ENCODE data around the gene DBP.

DNA sequence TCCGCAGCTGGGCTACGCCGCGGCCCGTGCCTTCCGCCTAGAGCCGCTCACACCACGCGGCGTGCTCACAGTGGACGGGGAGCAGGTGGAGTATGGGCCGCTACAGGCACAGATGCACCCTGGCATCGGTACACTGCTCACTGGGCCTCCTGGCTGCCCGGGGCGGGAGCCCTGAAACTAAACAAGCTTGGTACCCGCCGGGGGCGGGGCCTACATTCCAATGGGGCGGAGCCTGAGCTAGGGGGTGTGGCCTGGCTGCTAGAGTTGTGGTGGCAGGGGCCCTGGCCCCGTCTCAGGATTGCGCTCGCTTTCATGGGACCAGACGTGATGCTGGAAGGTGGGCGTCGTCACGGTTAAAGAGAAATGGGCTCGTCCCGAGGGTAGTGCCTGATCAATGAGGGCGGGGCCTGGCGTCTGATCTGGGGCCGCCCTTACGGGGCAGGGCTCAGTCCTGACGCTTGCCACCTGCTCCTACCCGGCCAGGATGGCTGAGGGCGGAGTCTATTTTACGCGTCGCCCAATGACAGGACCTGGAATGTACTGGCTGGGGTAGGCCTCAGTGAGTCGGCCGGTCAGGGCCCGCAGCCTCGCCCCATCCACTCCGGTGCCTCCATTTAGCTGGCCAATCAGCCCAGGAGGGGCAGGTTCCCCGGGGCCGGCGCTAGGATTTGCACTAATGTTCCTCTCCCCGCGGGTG is 7.4 kb downstream of the DBP start:
- TF ChIP-seq, protein P1, sequence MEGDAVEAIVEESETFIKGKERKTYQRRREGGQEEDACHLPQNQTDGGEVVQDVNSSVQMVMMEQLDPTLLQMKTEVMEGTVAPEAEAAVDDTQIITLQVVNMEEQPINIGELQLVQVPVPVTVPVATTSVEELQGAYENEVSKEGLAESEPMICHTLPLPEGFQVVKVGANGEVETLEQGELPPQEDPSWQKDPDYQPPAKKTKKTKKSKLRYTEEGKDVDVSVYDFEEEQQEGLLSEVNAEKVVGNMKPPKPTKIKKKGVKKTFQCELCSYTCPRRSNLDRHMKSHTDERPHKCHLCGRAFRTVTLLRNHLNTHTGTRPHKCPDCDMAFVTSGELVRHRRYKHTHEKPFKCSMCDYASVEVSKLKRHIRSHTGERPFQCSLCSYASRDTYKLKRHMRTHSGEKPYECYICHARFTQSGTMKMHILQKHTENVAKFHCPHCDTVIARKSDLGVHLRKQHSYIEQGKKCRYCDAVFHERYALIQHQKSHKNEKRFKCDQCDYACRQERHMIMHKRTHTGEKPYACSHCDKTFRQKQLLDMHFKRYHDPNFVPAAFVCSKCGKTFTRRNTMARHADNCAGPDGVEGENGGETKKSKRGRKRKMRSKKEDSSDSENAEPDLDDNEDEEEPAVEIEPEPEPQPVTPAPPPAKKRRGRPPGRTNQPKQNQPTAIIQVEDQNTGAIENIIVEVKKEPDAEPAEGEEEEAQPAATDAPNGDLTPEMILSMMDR (conservative IDR thresholded peaks at IDR 0.05 in 1 of 2, IDR thresholded peaks at IDR 0.05 in 1 of 2; ENCODE audit: low read depth in 1 of 2, low read length in 2 of 2) = no peak
- no peak for TF ChIP-seq EZH2 (IDR thresholded peaks at IDR 0.05; ENCODE audit: low read length, missing control alignments)
